NCI-H2196 (cell line): ENCODE data around the gene HOXB8.

Source experiments
- DNase-seq: peaks from one replicate; lab custom pipeline; 2025; ENCODE audit not compliant: unreplicated experiment; lab: John Stamatoyannopoulos, UW

HOXB8 gene

DNA sequence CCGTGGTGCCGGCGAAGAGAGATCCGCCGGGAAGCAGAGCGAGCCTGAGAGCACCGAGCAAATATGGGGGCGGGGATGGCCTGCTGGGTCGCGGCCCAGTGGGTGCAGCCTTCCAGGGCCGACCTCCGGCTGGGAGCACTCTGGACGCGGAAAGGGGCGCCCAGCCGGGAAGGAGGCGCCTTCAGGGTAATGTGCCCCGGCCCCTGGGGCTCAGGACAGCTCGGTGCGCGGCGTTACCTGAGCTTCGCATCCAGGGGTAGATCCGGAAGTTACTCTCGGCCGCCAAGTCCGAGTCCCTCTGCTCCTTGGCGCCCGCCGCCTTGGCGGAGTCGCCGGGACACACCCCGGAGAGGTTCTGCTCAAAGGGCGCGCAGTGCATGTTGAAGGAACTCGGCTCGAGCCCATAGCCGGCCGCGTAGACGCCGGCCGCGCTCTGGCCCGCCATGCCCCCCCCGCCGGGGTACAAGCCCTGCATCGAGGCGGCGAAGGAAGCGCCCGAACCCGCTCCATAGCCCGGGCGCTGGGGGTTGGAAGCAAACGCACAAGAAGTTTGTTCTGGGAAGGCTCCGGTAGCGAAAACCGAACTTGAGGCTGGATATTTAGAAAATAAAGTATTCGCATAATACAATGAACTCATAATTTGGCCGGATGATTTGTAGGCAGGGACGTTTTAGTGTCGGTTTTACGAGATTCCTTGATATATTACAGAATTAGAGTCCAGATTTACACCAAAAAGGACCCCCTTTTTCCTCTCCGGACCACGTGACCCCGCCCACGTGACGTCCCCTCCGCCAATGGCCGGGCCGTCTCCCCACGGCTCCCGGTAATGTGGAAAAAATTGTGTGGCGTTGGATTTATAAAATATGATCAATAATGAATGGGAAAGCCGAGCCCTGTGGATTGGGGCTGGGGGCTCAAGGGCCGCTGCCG, 4.5 kb downstream of the HOXB8 start, which contains the start of gene HOXB7:
Gene HOXB7, minus strand, starts transcription at position 736 of the 930 bp plus-strand sequence. Its CDS starts 99 bp downstream, at position 637.
- DNase-seq: peak; percentile 81

DNA sequence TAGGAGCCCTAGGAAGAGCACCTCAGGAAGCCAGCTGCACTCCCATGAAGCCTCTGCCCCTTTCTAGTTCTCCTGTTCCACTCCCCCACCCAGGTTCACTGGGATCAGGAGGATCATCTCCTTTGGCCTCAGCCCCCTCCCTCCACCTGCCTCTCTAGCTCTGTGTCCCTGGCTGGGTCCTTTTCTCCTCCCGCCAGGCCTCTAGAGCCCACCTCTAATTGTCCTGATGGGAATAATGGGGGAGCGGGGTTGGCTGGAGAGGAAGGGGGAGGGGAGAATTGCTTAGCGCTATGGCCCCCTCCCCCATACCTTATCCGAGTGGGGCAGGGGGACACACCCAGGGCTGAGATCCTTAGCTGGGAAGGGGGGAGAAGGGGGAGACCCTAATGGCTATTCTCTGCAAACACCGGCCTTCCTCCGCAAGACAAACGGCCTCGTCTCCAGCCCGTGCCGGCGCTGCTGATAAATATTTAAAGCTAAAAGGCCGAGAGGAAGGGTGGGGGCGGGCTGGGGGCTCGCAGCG, 5.3 kb downstream of the HOXB8 start:
- DNase-seq: no peak

DNA sequence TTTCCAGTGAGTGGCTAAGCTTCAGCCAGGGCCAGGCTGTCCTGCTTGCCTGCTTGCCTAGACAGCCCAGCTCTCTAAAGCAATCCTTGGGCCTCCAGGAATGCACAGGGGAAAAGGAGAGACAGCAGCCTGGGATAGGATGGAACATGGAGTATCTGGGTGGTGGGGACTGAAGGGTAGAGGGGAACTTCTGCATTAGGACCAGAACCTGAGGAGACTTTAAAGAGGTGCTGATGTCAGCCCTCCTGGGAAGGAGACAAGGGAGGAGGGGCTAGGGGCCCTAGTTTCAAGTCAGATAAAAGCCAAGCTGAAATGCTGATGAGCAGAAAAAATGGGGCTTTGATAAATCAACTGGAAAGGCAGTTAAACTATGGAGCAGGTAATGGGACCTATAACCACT, 6.1 kb downstream of the HOXB8 start:
- DNase-seq: no peak

DNA sequence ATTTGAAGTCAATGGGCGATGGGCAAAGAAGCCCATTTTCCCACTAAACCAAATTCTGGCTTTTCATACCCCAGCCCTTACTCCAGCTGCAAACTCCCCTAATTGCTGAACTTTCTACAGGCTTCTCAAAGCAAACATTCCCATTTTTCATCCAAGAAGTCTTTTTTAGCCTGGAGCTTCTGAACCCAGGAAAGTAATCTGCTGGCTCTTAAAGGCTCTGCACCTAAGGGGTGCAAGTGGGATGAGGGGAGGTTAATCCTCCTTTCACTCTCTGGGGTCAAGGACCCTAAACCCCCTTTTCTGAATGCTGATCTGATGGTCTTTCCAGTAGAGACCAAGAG, 6.6 kb downstream of the HOXB8 start:
- no peak for DNase-seq

DNA sequence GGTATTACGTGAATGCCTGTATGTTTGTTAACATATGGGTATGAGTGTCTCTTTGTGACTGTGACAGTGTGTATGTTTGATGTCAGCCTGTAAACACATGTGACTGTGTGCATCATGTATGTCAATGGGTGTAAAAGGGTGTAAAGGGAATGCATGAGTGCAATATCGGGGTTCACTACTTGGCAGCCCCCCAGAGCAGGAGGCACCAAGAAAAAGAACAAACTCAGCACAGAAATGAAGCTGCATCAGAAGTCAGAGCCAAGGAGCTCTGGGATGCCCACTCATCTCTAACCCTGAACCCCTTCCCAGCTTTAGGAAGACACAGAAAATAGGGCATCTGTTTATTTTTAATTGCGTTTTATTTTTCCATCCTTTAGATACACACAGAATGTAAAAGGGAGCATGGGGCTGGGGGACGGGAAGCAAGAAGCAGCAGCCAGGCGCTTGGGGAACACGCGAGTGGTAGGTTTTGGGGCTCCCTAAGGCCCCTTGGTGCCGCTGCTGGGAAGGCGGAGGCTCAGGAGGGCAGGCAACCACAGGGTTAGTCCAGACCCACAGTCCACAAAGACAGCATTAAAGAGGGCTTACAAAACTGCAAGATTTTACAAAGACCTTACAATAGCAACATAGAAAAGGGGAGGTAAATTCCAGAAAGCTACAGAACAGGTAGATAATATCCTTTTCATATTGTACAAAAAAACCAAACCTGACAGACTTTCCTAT, 8.0 kb downstream of the HOXB8 start:
- no peak for DNase-seq

DNA sequence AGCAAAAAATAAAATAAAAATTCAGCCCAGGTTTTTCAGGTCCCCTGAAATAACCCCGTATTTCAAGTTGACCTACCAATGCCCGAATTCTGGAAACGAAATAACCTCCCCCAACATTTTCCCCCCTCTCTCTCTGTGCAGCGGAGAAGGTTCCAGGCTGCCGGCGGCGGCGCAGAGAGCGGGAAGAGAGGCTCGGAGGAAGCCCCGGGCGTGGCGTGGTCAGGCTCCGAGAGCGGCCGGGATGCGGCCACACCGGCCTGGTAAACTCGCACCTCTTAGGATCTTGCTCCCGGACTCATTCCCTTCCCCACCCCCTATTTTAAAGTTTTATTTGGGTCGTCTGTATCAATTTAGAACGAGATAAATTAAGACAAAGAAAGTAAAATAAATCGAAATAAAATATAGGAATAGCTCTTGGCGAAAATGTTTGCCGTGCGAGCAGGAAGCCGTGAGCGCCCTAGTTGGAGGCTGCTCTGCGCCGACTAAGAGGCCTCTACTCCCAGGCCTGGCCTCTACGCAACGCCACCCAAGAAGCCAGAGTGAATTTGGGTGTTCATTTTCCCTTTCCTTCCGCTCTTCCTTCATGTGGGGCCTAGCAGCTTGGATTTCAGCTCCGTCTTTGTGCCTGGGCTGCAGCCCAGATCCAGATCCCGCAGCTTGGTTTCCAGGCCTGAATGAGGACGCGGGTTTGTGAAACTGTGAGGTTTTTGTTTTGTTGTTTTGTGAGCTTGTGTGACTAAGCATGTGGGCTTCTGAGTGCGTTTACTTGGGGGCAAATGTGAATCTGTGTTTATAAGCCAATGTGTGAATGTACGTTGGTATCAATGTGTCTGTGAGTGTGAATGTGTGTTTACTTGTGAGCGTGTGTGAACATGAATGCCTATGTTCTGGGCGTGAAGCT, 8.9 kb downstream of the HOXB8 start:
- no peak for DNase-seq

DNA sequence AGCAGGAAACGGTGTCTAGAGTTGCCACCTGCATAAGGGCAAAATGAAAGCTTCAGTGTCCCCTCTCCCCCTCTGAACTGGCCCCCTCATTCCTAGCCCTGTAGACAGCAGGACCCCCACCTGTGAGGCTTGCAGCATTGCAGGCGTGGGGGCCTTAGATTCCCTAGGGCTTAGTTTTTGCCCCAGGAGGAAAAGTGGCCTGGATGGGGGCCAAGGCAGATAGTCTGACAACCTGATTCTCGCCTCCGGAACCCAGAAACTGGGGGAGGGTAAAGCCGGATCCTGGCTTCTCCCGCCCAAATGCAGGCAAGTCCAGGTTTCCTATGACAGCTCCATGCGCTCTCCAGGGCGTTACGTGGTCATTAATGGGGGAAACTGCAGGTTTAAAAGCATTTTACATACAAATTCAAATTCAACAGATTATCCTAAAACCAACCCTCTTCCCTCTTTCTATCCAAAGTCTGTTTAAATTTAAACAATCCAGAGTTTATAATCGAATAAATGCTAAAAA, 9.6 kb downstream of the HOXB8 start:
- DNase-seq: no peak

DNA sequence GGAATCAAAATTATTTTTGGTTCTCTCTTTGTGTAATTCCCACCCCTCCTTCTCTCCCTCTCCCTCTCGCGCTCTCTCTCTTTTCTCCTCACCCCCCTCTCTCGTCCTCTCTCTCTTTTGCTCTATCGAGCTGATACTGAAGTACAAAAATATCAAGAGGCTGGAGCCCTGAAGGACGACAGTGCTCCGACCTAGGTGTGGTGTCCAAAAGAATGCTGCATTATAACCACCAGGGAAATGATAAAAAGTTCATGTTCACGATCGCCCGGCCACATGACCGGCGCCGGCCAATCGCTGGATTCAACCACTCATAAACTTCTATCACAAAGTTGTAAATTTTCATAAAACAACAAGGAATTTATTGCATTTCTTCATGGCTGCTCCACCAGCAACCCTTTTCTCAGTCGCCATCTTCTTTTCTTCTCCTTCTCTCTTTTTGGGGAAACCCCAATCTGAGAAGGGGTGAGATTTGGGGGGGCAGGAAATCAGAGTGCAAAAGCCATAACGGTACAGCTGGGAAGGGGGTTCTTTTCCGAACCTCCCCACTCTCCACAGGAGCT, 10.2 kb downstream of the HOXB8 start, which contains the start of gene HOXB6:
Gene HOXB6, minus strand, starts transcription at position 217 of the 560 bp plus-strand sequence. CDS start 6,836 bp downstream, outside the sequence.
- DNase-seq: no peak

DNA sequence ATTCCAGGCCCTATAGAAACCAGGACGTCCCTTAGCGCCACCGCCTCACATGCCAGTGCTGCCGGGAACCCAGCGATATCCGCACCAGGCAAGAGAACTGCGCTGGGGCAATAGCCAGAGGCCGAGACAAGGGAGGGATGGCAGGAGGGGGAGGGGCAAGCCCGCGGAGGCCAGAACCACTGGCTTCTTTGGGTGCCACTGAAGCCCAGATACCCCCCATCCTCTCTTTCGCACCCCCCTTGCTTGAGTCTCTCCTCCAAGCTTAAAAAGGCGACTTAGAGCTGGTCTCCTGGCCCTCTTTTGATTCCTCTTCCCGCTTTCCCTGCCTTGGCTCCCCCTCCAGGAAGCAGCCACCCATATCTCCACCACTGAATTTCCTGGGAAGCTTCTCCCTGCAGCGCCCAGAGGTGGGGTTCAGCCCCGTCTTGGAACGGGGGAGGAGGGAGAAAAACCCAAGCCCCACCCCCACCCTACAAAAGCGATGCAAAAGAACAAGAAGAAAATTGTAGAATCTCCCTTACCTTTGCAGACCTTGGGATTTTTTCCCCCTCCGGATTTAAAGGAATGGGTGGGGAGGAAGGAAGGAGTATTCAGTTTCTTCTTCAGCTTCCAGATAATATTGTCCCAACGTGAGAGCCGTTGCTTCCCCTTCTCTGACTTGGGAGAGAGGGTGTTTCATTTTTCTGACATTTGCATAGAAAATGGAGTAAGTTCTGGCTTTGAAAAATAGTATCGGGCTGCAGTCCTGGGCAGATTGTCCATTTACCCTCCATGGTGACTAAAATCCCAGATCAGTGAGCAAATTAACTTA, 10.9 kb downstream of the HOXB8 start:
- no peak for DNase-seq

DNA sequence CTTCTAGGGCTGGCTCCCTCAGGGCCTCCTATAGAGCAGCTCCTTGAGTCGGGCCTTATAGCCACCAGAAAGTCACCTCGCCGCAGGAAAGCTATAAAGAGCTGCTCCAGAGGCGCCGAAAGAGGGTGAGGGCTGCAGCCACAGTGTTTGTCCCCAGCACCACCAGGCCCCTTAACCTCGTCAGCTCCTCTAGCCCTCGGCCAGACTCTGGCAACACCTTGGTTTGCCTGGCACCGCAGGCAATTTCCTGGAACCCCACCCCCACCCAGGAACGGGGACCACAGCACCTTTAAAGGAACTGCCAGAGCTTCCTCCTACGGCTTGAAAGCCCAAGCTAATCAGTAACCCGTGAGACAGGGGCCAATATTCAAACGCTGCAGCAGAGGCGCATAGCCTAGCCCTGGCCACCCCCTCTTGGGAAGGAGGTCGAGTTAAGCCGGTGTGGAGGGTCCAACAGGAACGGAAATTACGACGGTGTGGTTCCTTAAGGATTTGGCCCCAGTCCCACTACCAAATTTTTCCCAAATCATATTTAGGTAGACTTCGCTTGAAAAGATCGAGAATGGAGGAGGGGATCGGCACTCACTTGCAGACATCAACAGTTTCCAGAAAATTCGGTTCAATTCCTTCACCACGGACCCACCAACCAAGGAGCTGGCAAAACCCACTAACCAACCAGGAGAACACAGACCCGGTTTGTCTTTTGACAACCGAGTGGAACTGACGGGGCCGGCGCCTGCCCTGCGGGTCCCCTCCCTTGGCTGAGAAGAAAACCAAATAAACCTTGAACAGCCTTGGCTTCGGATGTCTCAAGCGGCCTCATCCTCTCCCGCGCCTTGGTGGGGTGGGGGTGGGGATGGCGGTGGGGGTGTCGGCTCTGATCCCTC, 13.3 kb downstream of the HOXB8 start:
- DNase-seq: no peak

DNA sequence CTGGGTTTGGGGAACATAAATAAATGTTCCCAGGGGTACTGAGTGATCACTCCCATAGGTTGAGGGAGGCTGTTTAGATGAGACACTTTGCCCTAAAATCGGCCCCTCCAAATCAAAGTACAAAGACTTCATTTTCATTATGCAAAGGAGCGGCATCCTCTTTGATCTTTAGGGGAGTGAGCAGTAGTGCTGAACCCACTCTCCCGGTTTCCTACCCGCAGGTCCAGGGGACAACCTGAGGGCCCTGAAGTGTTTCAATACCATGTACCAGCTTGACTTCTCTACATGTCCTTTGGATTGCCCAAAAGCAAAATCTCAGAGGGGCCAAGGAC, 13.9 kb downstream of the HOXB8 start:
- DNase-seq: no peak

DNA sequence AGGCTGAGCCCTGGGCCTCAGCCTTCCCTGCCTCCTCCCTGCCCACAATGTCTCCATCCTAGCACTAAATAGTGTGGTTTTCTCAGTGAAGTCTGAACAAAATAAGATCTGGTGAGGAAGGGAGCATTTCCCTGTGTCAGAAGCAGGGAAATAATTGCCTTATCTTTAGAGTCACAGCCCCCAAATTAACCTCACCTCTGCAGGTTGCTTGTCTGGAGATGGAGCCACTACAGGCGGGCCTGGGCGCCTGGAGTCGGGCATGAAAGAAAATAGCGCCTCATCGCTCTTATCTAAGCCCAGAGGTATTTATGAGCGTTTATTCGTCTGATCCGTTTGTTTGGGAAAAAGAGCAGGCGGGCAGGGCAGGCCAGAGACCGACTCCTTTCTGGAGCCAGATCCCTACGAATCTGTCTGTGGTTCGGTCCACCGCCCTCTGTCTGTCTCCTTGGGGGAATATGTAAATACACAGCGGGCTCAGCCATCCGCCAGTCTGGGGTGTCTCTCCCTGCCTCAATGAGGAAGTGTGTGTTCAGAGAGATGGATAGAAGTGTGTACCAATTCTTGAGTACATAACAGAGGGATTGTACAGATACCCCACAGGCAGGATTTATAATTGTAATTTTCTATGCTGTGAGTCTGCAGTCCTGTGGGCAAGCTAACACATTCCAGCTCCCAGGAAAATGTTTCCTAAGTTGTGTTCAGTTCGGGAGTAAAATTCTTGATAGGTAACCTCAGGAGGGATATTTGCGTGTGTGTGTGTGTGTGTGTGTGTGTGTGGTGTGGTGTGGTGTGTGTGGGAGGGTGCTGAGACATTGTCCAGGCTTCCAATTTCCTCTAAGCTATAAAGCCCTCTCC, 14.6 kb downstream of the HOXB8 start:
- no peak for DNase-seq

DNA sequence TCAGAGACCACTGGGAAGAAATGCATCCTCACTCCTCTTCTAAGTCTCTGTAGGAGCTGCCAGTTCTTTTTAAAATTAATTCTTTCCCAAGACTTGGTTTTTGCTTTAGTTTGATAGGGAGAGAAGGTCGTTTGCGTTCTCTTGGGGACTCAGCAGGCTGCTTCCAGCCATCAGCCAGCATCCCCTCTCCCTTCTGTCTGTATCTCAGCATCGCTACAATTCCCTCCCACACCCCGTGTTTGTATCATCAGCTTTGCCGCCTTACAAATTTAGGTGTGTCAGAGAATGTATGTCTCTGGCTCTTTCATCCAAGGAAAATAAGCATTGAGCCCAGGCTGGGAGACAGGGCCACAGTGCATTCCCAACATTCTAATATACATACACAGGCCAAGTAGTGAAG, 15.7 kb downstream of the HOXB8 start:
- no peak for DNase-seq

DNA sequence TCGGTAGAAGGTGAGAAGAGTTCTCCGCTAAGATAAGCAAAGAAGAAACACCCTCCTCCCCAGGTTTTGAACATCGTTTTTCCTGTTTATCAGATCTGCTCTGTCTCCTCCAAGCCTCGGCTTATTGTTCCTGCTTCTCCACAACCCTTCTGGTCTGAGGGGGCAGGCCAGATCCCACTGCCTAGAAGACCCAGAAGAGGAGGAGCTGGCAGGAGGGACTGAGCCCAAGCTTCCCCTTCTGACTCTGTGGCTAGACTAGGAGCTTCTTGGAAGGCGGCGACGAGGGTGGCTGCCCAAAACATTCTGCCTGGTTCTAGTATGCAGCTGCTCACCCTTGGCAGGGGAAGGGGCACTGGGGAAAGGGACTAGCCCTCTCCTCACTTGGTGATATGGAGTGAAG, 16.4 kb downstream of the HOXB8 start:
- no peak for DNase-seq

DNA sequence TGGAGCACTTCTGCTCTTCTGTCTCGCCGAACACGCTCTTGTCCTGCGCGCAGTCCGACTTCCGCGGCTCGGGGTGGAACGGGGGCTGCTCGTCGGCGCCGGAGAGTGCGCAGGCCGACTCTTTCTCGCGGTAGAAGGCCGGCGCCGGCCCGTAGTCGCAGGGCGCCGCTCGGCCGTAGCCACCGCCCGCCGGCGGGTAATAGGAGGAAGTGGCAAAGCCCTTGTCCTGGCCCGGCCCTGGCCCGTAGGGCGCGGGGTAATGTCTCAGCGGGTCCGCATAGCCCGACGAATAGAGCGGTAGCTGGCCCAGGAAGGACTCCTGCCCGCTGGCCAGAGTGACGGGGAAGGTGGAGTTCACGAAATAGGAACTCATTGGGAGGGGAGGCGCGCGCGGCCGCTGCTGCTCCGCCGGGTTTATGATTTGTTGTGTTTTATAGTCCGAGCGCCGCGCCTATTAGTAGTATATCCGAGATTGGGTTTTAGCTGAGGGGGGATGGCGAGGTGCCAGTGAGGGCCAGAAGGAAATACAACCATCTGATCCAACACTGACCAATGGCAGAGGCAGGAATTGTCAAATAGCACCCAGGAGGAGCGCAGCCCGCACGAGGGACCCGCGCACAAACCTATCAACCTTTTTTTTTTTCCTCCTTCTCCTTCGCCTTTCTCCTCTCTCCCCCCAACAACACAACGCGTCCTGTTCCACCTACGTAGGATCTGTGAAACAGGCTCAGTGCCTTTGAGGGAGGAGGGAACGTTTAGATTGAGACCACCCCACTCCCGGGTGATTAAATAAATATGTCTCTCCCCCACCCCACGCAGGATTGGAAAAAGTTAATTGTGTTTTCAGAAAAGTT, 17.1 kb downstream of the HOXB8 start:
- DNase-seq: peak; percentile 71

DNA sequence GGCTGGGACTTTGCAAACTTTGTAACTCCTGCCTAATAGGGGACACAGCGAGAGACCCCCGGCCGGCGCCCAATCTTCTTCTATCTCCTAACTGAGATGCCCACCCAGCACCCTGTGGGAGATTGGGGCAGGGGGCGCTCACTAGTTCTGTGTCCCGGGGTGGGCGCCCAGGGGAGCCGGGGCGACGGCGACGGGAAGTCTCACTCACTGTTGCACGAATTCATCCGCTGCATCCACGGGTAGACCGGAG, 17.6 kb downstream of the HOXB8 start:
- no peak for DNase-seq
